Chondrocyte (in vitro differentiated cells): Measurements from ENCODE around the gene SAP30L. TPM values are rescaled to one million over a fixed set of nuclear protein-coding genes. Genes with fewer than 3 reads are reported as not detected.
A peak's percentile ranks its signal among the peaks of the same experiment; 100 is the strongest.

ENCODE experiments used
- DNase-seq: peaks from one replicate; pipeline ENCODE4 v3.0.0; 2021; ENCODE audit warnings: mixed read lengths, low spot score
- H3K27ac Mint-ChIP-seq: one replicate; pipeline ENCODE4 v1.8.0; 2021; ENCODE audit warnings: mild to moderate bottlenecking, moderate library complexity, mixed read lengths; ENCODE audit not compliant: unreplicated experiment
- H3K27me3 Mint-ChIP-seq: 2 replicates; pipeline ENCODE4 v1.8.0; 2021; ENCODE audit warnings: low read depth, mixed read lengths
- H3K36me3 Mint-ChIP-seq: 2 replicates; pipeline ENCODE4 v1.8.0; 2021; ENCODE audit warnings: low read depth, mixed read lengths
- H3K4me1 Mint-ChIP-seq: 2 replicates; pipeline ENCODE4 v1.8.0; 2021; ENCODE audit warnings: low read depth, mild to moderate bottlenecking, mixed read lengths
- H3K4me3 Mint-ChIP-seq: one replicate; pipeline ENCODE4 v1.8.0; 2021; ENCODE audit warnings: mild to moderate bottlenecking, moderate library complexity, mixed read lengths; ENCODE audit not compliant: unreplicated experiment
- H3K9me3 Mint-ChIP-seq: 2 replicates; pipeline ENCODE4 v1.8.0; 2021; ENCODE audit warnings: low read depth, mixed read lengths
- CTCF ChIP-seq: fragments of 200-600 bp; sonication (generic); IDR thresholded peaks from 2 replicates; pipeline ENCODE4 v1.5.0; 2021; ENCODE audit warnings: antibody characterized with exemption, mild to moderate bottlenecking, moderate library complexity
- total RNA-seq: library from RNA; stranded (reverse); gene quantifications from 3 replicates; pipeline ENCODE4 v1.2.1, GENCODE V29; 2021

SAP30L gene
- total RNA-seq, 1 donor from 2014 or later, result 33.8 TPM

- no peak for TF ChIP-seq CTCF
- Mint-ChIP-seq H3K4me3 (no peak overlapping the region), H3K9me3 (no peaks in the 10 kb centered on the region), H3K36me3 (peaks cover 21% of the 10 kb centered on the region), H3K27ac (no peak overlapping the region), H3K27me3 (no peaks in the 10 kb centered on the region), H3K4me1 (peaks cover 6% of the 10 kb centered on the region)
- no peak for DNase-seq
These were observed 14.4 kb downstream of the SAP30L start for GRCh38 chr5:154460172-154460571.

- Mint-ChIP-seq H3K9me3 (no peaks in the 10 kb centered on the region), H3K4me1 (peaks cover 6% of the 10 kb centered on the region), H3K4me3 (no peak overlapping the region), H3K36me3 (peaks cover 12% of the 10 kb centered on the region), H3K27me3 (peaks cover 4% of the 10 kb centered on the region), H3K27ac (no peak overlapping the region)
- peak; percentile 70 for TF ChIP-seq CTCF
- DNase-seq, result no peak
These were observed 15.7 kb downstream of the SAP30L start for GRCh38 chr5:154461531-154461930.

- Mint-ChIP-seq H3K9me3 (no peaks in the 10 kb centered on the region), H3K27ac (no peak overlapping the region), H3K4me1 (peaks cover 6% of the 10 kb centered on the region), H3K4me3 (no peak overlapping the region), H3K36me3 (peaks cover under 1% of the 10 kb centered on the region), H3K27me3 (peaks cover 18% of the 10 kb centered on the region)
- no peak for DNase-seq
- TF ChIP-seq CTCF, result no peak
These were observed 18.6 kb downstream of the SAP30L start for GRCh38 chr5:154464438-154464837.

- H3K27me3 Mint-ChIP-seq, result peaks cover 22% of the 10 kb centered on the region
- no peak for TF ChIP-seq CTCF
- no peak overlapping the region for H3K4me3 Mint-ChIP-seq
- peaks cover 6% of the 10 kb centered on the region for H3K4me1 Mint-ChIP-seq
- DNase-seq, result no peak
- no peaks in the 10 kb centered on the region for H3K36me3 Mint-ChIP-seq
- H3K27ac Mint-ChIP-seq, result no peak overlapping the region
- no peaks in the 10 kb centered on the region for H3K9me3 Mint-ChIP-seq
These were observed 19.4 kb downstream of the SAP30L start for GRCh38 chr5:154465169-154465568.

- DNase-seq, result no peak
- TF ChIP-seq CTCF, result no peak
- Mint-ChIP-seq H3K36me3 (no peaks in the 10 kb centered on the region), H3K4me3 (no peak overlapping the region), H3K4me1 (peaks cover 6% of the 10 kb centered on the region), H3K27me3 (peaks cover 32% of the 10 kb centered on the region), H3K9me3 (no peaks in the 10 kb centered on the region), H3K27ac (no peak overlapping the region)
These were observed 20.4 kb downstream of the SAP30L start for GRCh38 chr5:154466147-154466546.
